Measurements from ENCODE around the gene PMF1.
"Not testable (repeated sequence)": the region's sequence is repeated elsewhere in the genome, so short reads cannot be mapped to it uniquely, and the experiment has no call there.

PMF1 gene

DNA sequence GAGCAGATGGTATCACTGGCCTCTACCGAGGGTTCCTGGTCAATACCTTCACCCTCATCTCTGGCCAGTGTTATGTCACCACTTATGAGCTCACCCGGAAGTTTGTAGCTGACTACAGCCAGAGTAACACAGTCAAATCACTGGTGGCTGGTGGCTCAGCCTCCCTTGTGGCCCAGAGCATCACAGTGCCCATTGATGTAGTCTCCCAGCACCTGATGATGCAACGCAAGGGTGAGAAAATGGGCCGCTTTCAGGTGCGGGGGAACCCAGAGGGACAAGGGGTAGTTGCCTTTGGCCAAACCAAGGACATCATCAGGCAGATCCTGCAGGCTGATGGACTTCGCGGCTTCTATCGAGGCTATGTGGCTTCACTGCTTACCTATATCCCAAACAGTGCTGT lies 12.8 kb upstream of the PMF1 start:
- no peaks in the 10 kb centered on the region for H3K27me3 ChIP-seq (ENCODE audit: insufficient read depth, low read length)
- H3K27ac ChIP-seq (ENCODE audit: low read length), result no peak overlapping the region
- H3K36me3 ChIP-seq (ENCODE audit: insufficient read depth, low read depth, low read length), result peaks cover 39% of the 10 kb centered on the region
- no peak overlapping the region for H3K9ac ChIP-seq (ENCODE audit: low read depth, low read length)
- H3K9me3 ChIP-seq (ENCODE audit: insufficient read depth, low read depth, low read length), result no peaks in the 10 kb centered on the region
- H3K4me1 ChIP-seq (ENCODE audit: insufficient read depth, low read length), result peaks cover 4% of the 10 kb centered on the region; the same call in 1 of the 2 replicates
- H3K4me3 ChIP-seq (ENCODE audit: low read length), result no peak overlapping the region

DNA sequence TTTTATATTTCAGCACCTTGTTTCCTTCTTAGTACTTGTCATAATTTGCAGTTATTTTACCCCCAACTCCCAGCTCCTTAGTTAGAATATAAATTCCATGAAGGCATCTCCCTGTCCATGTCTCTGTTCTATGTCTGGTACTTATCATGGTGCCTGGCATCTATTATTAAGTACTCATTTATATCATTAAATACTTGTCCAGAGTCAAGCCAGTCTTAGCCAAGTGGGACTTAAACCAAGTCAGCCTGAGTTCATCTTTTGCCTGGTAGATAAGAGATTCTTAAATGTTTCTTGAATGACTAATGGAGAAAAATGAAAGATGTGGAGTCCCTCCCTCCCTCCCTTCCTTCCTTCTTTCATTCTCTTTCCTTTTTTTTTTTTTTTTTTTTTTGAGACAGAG lies 9.5 kb upstream of the PMF1 start:
- Histone ChIP-seq H3K4me1 (ENCODE audit: insufficient read depth, low read length) (peaks cover under 1% of the 10 kb centered on the region; the same call in 1 of the 2 replicates), H3K27ac (ENCODE audit: low read length) (no peak overlapping the region), H3K9ac (ENCODE audit: low read depth, low read length) (no peak overlapping the region), H3K9me3 (ENCODE audit: insufficient read depth, low read depth, low read length) (no peaks in the 10 kb centered on the region), H3K4me3 (ENCODE audit: low read length) (no peak overlapping the region), H3K36me3 (ENCODE audit: insufficient read depth, low read depth, low read length) (peaks cover 46% of the 10 kb centered on the region), H3K27me3 (ENCODE audit: insufficient read depth, low read length) (no peaks in the 10 kb centered on the region)

DNA sequence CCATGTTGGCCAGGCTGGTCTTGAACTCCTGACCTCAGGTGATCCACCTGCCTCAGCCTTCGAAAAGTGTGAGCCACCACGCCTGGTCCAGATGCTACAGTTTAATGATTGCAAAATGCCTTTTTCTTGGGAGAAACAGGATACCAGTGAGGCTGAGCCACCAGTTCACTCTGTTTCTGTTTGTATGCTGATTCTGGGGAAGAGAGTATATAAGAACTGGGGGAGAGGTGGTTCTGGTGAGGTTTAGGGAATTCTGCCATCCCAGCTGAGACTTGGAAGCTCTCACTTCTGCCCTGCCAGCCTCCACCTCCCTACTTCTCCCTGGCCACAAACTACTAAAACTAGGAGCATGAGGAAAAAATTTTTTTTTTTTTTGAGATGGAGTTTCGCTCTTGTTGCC lies 8.1 kb upstream of the PMF1 start:
- H3K36me3 ChIP-seq (ENCODE audit: insufficient read depth, low read depth, low read length), result peaks cover 49% of the 10 kb centered on the region
- H3K27ac ChIP-seq (ENCODE audit: low read length), result no peak overlapping the region
- no peak overlapping the region for H3K9ac ChIP-seq (ENCODE audit: low read depth, low read length)
- H3K9me3 ChIP-seq (ENCODE audit: insufficient read depth, low read depth, low read length), result no peaks in the 10 kb centered on the region
- H3K4me3 ChIP-seq (ENCODE audit: low read length), result no peak overlapping the region
- H3K27me3 ChIP-seq (ENCODE audit: insufficient read depth, low read length), result no peaks in the 10 kb centered on the region
- peaks cover 6% of the 10 kb centered on the region; the same call in 1 of the 2 replicates for H3K4me1 ChIP-seq (ENCODE audit: insufficient read depth, low read length)

DNA sequence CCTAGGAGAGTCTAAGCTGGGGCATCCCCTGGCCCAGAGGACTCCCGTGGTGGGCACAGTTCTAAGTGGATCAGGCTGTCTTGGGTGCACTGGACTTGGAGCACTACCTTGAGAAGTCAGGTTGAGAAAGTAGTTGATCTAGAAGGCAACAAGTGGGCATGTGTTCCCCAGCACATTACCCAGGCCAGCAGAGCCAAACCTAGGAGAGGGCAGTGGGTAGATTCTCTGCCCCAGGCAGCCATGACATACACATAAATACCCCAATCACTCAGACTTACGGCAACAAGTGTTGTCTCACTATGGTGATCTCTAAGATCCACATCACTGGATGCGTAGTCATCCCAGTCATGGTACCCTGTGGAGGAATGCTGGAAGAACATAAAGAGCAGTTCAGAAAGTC lies 1.6 kb upstream of the PMF1 start:
- H3K4me3 ChIP-seq (ENCODE audit: low read length), result no peak overlapping the region
- H3K4me1 ChIP-seq (ENCODE audit: insufficient read depth, low read length), result peaks cover 11% of the 10 kb centered on the region; the same call in 1 of the 2 replicates
- H3K27me3 ChIP-seq (ENCODE audit: insufficient read depth, low read length), result no peaks in the 10 kb centered on the region
- H3K36me3 ChIP-seq (ENCODE audit: insufficient read depth, low read depth, low read length), result peaks cover 42% of the 10 kb centered on the region
- no peak overlapping the region for H3K27ac ChIP-seq (ENCODE audit: low read length)
- H3K9ac ChIP-seq (ENCODE audit: low read depth, low read length), result no peak overlapping the region
- H3K9me3 ChIP-seq (ENCODE audit: insufficient read depth, low read depth, low read length), result no peaks in the 10 kb centered on the region

DNA sequence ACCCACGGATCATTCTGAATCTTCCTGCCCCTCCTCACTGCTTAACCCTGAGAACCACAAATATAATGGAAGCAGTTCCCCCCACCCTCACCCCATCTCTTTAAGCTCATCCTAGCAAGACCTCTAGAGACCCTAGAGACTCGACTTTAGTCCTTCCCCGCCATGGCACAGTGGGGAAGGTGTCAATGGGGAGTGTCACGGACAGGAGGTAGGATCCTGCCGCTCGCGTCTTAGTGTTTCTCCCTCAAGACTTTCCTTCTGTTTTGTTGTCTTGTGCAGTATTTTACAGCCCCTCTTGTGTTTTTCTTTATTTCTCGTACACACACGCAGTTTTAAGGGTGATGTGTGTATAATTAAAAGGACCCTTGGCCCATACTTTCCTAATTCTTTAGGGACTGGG lies 677 bp upstream of the PMF1 start:
- Histone ChIP-seq H3K9me3 (ENCODE audit: insufficient read depth, low read depth, low read length) (no peaks in the 10 kb centered on the region), H3K4me3 (ENCODE audit: low read length) (peak overlapping the region; percentile 94), H3K27ac (ENCODE audit: low read length) (peak overlapping the region; percentile 99), H3K9ac (ENCODE audit: low read depth, low read length) (peak overlapping the region; percentile 98; the same call in 1 of the 2 replicates), H3K27me3 (ENCODE audit: insufficient read depth, low read length) (no peaks in the 10 kb centered on the region), H3K4me1 (ENCODE audit: insufficient read depth, low read length) (peaks cover 11% of the 10 kb centered on the region; the same call in 1 of the 2 replicates), H3K36me3 (ENCODE audit: insufficient read depth, low read depth, low read length) (peaks cover 36% of the 10 kb centered on the region)

DNA sequence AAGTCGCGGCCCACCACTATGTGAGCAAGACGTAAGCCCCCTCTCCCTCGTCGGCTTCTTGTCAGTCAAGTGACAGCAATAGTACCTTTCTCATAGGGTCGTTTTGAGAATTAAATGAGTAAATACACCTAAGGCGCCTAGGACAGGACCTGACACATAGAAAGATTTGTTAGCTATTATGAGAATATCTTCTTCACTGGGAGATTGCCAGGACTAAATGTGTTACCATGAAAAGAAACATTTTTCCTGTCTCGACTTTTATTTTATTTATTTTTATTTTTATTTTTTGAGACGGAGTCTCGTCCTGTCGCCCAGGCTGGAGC lies 798 bp downstream of the PMF1 start:
- Histone ChIP-seq H3K4me1 (ENCODE audit: insufficient read depth, low read length) (peaks cover 9% of the 10 kb centered on the region; the same call in 1 of the 2 replicates), H3K4me3 (ENCODE audit: low read length) (peak overlapping the region; percentile 94), H3K9me3 (ENCODE audit: insufficient read depth, low read depth, low read length) (no peaks in the 10 kb centered on the region), H3K9ac (ENCODE audit: low read depth, low read length) (peak overlapping the region; percentile 98), H3K27ac (ENCODE audit: low read length) (peak overlapping the region; percentile 99), H3K27me3 (ENCODE audit: insufficient read depth, low read length) (no peaks in the 10 kb centered on the region), H3K36me3 (ENCODE audit: insufficient read depth, low read depth, low read length) (peaks cover 30% of the 10 kb centered on the region)

DNA sequence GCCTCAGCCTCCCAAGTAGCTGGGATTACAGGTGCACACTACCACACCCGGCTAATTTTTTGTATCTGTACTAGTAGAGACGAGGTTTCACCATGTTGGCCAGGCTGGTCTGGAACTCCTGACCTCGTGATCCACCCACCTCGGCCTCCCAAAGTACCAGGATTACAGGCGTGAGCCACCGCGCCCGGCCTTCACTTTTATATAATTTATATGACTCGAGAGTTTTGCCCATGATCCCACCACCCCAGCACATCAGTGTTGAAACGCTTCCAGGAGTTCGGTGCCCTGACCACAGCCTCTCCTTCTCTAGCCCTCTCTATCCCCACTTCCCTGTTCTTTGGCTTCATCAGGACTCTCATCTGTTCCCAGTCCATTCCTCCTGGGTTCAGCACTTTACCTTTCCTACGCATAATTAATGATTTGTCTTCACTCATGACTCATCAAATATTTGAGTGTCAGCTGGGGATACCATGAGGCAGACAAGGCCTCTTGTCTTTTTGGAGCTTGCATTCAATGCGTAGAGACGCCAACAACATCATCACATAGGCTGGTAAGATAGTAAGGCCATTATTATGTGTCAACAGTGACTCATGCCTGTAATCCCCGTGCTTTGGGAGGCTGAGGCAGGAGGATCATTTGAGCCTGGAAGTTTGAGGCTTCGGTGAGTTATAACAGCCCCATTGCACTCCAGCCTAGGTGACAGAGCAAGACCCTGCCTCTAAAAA lies 1.4 kb downstream of the PMF1 start:
- Histone ChIP-seq H3K4me3 (ENCODE audit: low read length) (peak overlapping the region; percentile 94; the same call in 1 of the 2 replicates), H3K27ac (ENCODE audit: low read length) (peak overlapping the region; percentile 7), H3K9ac (ENCODE audit: low read depth, low read length) (peak overlapping the region; percentile 20; the same call in 1 of the 2 replicates), H3K36me3 (ENCODE audit: insufficient read depth, low read depth, low read length) (peaks cover 28% of the 10 kb centered on the region), H3K4me1 (ENCODE audit: insufficient read depth, low read length) (peaks cover 6% of the 10 kb centered on the region; the same call in 1 of the 2 replicates), H3K27me3 (ENCODE audit: insufficient read depth, low read length) (no peaks in the 10 kb centered on the region), H3K9me3 (ENCODE audit: insufficient read depth, low read depth, low read length) (no peaks in the 10 kb centered on the region)

DNA sequence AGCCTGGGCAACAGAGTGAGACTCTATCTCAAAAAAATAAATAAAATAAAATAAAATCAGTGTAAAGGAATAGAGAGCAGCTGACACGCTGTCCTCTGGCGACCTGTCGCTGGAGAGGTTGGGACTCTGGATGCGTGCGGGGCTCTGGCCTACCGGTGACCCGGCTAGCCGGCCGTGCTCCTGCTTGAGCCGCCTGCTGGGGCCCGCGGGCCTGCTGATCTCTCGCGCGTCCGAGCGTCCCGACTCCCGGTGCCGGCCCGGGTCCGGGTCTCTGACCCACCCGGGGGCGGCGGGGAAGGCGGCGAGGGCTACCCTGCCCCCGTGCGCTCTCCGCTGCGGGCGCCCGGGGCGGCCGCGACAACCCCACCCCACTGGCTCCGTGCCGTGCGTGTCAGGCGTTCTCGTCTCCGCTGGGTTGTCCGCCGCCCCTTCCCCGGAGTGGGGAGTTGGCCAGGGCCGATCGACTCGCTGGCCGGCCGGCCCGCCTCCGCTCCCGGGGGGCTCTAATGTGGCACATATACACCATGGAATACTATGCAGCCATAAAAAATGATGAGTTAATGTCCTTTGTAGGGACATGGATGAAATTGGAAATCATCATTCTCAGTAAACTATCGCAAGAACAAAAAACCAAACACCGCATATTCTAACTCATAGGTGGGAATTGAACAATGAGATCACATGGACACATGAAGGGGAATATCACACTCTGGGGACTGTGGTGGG lies 3.7 kb downstream of the PMF1 start:
- H3K27ac ChIP-seq (ENCODE audit: low read length); H3K9me3 ChIP-seq (ENCODE audit: insufficient read depth, low read depth, low read length); H3K4me1 ChIP-seq (ENCODE audit: insufficient read depth, low read length); H3K9ac ChIP-seq (ENCODE audit: low read depth, low read length); H3K27me3 ChIP-seq (ENCODE audit: insufficient read depth, low read length); H3K4me3 ChIP-seq (ENCODE audit: low read length): not testable (repeated sequence)
- peaks cover 27% of the 10 kb centered on the region for H3K36me3 ChIP-seq (ENCODE audit: insufficient read depth, low read depth, low read length)

DNA sequence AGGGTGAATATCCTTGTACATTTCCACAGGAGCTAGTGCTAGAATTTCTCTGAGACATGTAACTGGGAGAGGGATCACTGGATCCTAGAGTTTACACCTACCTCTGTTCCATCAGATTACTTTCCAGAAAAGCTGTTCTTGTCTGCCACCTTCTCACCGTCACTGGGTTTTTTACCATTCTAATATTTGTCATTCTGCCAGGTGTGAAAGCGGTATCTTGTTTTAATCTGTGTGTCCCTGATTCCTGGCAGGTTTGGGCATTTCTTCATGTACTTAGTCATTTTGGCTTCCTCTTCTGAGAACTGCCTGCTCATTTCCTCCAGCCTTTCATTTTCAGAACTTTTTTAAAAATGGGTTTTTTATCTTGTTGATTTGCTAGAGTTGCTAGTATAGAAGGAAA lies 5.1 kb downstream of the PMF1 start:
- Histone ChIP-seq H3K27ac (ENCODE audit: low read length) (no peak overlapping the region), H3K27me3 (ENCODE audit: insufficient read depth, low read length) (no peaks in the 10 kb centered on the region), H3K9me3 (ENCODE audit: insufficient read depth, low read depth, low read length) (no peaks in the 10 kb centered on the region), H3K4me1 (ENCODE audit: insufficient read depth, low read length) (no peaks in the 10 kb centered on the region), H3K4me3 (ENCODE audit: low read length) (no peak overlapping the region), H3K36me3 (ENCODE audit: insufficient read depth, low read depth, low read length) (peaks cover 40% of the 10 kb centered on the region), H3K9ac (ENCODE audit: low read depth, low read length) (no peak overlapping the region)

DNA sequence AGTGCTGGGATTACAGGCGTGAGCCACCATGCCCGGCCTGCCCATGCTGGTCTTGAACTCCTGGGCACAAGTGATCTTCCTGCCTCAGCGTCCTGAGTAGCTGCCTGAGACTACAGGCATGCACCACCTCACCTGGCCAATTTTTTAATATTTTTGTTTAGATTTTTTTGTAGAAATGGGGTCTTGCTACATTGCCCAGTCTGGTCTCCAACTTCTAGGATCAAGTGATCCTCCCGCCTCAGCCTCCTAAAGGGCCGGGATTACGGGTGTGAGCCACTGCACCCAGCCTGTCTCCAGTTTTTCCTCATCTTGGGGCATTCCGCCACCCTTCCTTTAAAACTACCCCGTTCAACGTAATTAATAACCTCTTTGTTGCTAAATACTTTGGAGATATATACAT lies 7.4 kb downstream of the PMF1 start:
- no peaks in the 10 kb centered on the region for H3K27me3 ChIP-seq (ENCODE audit: insufficient read depth, low read length)
- H3K4me3 ChIP-seq (ENCODE audit: low read length), result no peak overlapping the region
- no peak overlapping the region for H3K27ac ChIP-seq (ENCODE audit: low read length)
- H3K9ac ChIP-seq (ENCODE audit: low read depth, low read length), result no peak overlapping the region
- H3K4me1 ChIP-seq (ENCODE audit: insufficient read depth, low read length), result no peaks in the 10 kb centered on the region
- no peaks in the 10 kb centered on the region for H3K9me3 ChIP-seq (ENCODE audit: insufficient read depth, low read depth, low read length)
- peaks cover 46% of the 10 kb centered on the region for H3K36me3 ChIP-seq (ENCODE audit: insufficient read depth, low read depth, low read length)

DNA sequence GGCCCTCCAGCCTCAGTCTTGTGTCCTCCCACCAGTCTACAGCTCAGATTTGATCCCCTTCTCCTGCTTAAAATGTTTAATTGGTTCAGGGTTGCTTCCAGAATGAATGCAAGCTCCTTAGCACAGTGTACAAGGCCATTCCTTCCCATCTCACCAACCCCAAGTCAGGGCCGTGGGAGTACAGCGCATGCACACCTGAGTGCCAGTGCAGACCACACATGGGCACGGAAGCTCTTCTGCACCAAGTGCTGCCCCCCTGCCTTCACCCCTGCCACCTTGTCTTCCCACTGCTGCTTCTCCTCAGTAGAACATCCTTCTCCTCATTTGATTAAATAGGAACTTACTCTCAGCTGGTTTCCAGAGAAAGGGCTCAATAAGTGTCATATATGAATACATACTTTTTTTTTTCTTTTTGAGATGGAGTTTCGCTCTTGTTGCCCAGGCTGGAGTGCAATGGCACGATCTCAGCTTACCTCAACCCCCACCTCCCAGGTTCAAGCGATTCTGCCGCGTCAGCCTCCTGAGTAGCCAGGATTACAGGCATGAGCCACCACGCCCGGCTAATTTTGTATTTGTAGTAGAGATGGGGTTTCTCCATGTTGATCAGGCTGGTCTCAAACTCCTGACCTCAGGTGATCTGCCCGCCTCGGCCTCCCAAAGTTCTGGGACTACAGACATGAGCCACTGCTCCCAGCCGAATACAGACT lies 9.3 kb downstream of the PMF1 start:
- no peaks in the 10 kb centered on the region for H3K9me3 ChIP-seq (ENCODE audit: insufficient read depth, low read depth, low read length)
- H3K4me3 ChIP-seq (ENCODE audit: low read length), result no peak overlapping the region
- peaks cover 57% of the 10 kb centered on the region for H3K36me3 ChIP-seq (ENCODE audit: insufficient read depth, low read depth, low read length)
- no peak overlapping the region for H3K27ac ChIP-seq (ENCODE audit: low read length)
- H3K4me1 ChIP-seq (ENCODE audit: insufficient read depth, low read length), result no peaks in the 10 kb centered on the region
- no peak overlapping the region for H3K9ac ChIP-seq (ENCODE audit: low read depth, low read length)
- H3K27me3 ChIP-seq (ENCODE audit: insufficient read depth, low read length), result no peaks in the 10 kb centered on the region

DNA sequence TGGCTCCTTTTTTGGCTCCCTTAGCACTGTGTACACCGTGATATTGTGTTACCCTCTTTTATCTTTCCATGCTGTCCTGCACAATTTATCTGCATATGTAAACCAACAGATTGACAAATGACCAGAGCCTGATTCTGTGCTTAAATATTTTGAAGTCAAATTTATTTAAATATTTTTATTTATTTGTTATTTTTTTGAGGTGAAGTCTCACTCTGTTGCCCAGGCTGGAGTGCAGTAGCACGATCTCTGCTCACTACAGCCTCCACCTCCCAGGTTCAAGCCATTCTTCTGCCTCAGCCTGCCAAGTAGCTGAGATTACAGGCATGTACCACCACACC lies 12.8 kb downstream of the PMF1 start:
- Histone ChIP-seq H3K4me3 (ENCODE audit: low read length) (no peak overlapping the region), H3K9ac (ENCODE audit: low read depth, low read length) (no peak overlapping the region), H3K27ac (ENCODE audit: low read length) (no peak overlapping the region), H3K9me3 (ENCODE audit: insufficient read depth, low read depth, low read length) (no peaks in the 10 kb centered on the region), H3K4me1 (ENCODE audit: insufficient read depth, low read length) (no peaks in the 10 kb centered on the region), H3K36me3 (ENCODE audit: insufficient read depth, low read depth, low read length) (peaks cover 65% of the 10 kb centered on the region), H3K27me3 (ENCODE audit: insufficient read depth, low read length) (no peaks in the 10 kb centered on the region)
